H1 (cell line): Measurements from ENCODE around the gene CORO7. TPM values are rescaled to one million over a fixed set of nuclear protein-coding genes. Genes with fewer than 3 reads are reported as not detected.

Source experiments
- CTCF ChIA-PET: fragments of 300-600 bp; sonication (Branson Sonifier 250); formaldehyde crosslinking; loops from one replicate; lab custom pipeline; 2021; ENCODE audit not compliant: partially characterized antibody; lab: Charles Lee
- POLR2A ChIA-PET: fragments of 300-600 bp; sonication (Branson Sonifier 250); formaldehyde crosslinking; loops from one replicate; lab custom pipeline; 2021; ENCODE audit warnings: inconsistent platforms; ENCODE audit not compliant: partially characterized antibody; lab: Charles Lee
- DNase-seq, 2 experiments: peaks; one replicate each; pipeline versions ENCODE4 v3.0.0 to v3.0.0-alpha.2; 2010 to 2022; ENCODE audit warnings: low spot score in 2 of 2, low read depth in 1 of 2, mixed read lengths in 1 of 2
- FAIRE-seq: peaks from 2 replicates; lab custom pipeline; 2011; peaks lifted over from hg19 to GRCh38; lab: Jason Lieb, UNC
- H2AFZ ChIP-seq: 2 replicates; pipeline ENCODE4 v1.8.1; 2012; ENCODE audit warnings: low read length, inconsistent platforms
- H2AK5ac ChIP-seq: 2 replicates; pipeline ENCODE4 v1.6.1; 2013; ENCODE audit warnings: low read depth, low read length
- H2BK120ac ChIP-seq: replicated peaks from 2 replicates; pipeline ENCODE3; 2013; ENCODE audit warnings: low read depth, low read length, inconsistent platforms
- H2BK12ac ChIP-seq: 2 replicates; pipeline ENCODE4 v1.6.1; 2013; ENCODE audit warnings: low read depth, low read length
- H2BK15ac ChIP-seq: 2 replicates; pipeline ENCODE4 v1.6.1; 2013; ENCODE audit warnings: low read length
- H2BK20ac ChIP-seq: 2 replicates; pipeline ENCODE4 v1.6.1; 2013; ENCODE audit warnings: low read length
- H2BK5ac ChIP-seq: 2 replicates; pipeline ENCODE4 v1.6.1; 2013; ENCODE audit warnings: low read depth, low read length
- H3K14ac ChIP-seq: 2 replicates; pipeline ENCODE4 v1.6.1; 2013; ENCODE audit warnings: inconsistent platforms; ENCODE audit not compliant: insufficient read length
- H3K18ac ChIP-seq: 2 replicates; pipeline ENCODE4 v1.6.1; 2013; ENCODE audit warnings: low read length; ENCODE audit errors: extremely low read depth
- H3K23ac ChIP-seq: 2 replicates; pipeline ENCODE4 v1.6.1; 2013; ENCODE audit warnings: inconsistent platforms; ENCODE audit not compliant: insufficient read length
- H3K23me2 ChIP-seq: 2 replicates; pipeline ENCODE4 v1.6.1; 2013; ENCODE audit warnings: low read depth, low read length
- H3K27ac ChIP-seq: 2 replicates; pipeline ENCODE4 v1.6.1; 2011; ENCODE audit warnings: low read depth, low read length, inconsistent platforms
- H3K27me3 ChIP-seq, 4 experiments: replicated peaks in 1 of 4; 1 replicate in 1 of 4; 2 replicates in 3 of 4; pipeline versions ENCODE4 v1.6.1 to v1.8.1; 2011 to 2013; ENCODE audit warnings: low read length in 3 of 4, mild to moderate bottlenecking in 3 of 4, inconsistent platforms in 2 of 4, mixed read lengths in 2 of 4, moderate library complexity in 1 of 4; ENCODE audit not compliant: control insufficient read depth in 3 of 4, insufficient read depth in 3 of 4; ENCODE audit errors: extremely low read depth in 1 of 4
- H3K36me3 ChIP-seq, 4 experiments: 2 replicates each; pipeline versions ENCODE4 v1.6.1 to v1.8.1; 2011 to 2013; ENCODE audit warnings: mild to moderate bottlenecking in 4 of 4, low read length in 3 of 4, moderate library complexity in 2 of 4, control low read depth in 1 of 4, inconsistent platforms in 1 of 4; ENCODE audit not compliant: insufficient read depth in 4 of 4, control insufficient read depth in 2 of 4
- H3K4ac ChIP-seq: replicated peaks from 2 replicates; pipeline ENCODE3; 2013; ENCODE audit warnings: low read length, low read depth, mixed read lengths, inconsistent platforms; ENCODE audit not compliant: insufficient read length
- H3K4me1 ChIP-seq, 4 experiments: replicated peaks in 1 of 4; 1 replicate in 1 of 4; 2 replicates in 3 of 4; pipeline versions ENCODE4 v1.6.1 to v1.8.1; 2011 to 2013; ENCODE audit warnings: low read length in 3 of 4, inconsistent platforms in 2 of 4, mixed read lengths in 1 of 4; ENCODE audit not compliant: insufficient read depth in 4 of 4, control insufficient read depth in 3 of 4
- H3K4me2 ChIP-seq, 2 experiments: 2 replicates each; pipeline versions ENCODE4 v1.6.1 to v1.8.1; 2011 to 2013; ENCODE audit warnings: low read depth in 2 of 2, low read length in 2 of 2, control low read depth in 1 of 2, inconsistent platforms in 1 of 2, mild to moderate bottlenecking in 1 of 2; ENCODE audit not compliant: insufficient read depth in 1 of 2
- H3K4me3 ChIP-seq, 4 experiments: fragments of 200-600, 300-600 bp in 1 of 4; sonication (generic), shearing (Covaris generic), sonication (Bioruptor Twin) in 1 of 4; 2 replicates each; pipeline versions ENCODE4 v1.5.1 to v1.8.1; 2011 to 2016; ENCODE audit warnings: low read length in 4 of 4, low read depth in 3 of 4, control low read depth in 2 of 4, inconsistent platforms in 2 of 4, mild to moderate bottlenecking in 2 of 4, mixed read lengths in 1 of 4, moderate library complexity in 1 of 4; ENCODE audit not compliant: insufficient read depth in 2 of 4; ENCODE audit errors: extremely low read depth in 1 of 4
- H3K56ac ChIP-seq: replicated peaks from 2 replicates; pipeline ENCODE3; 2013; ENCODE audit warnings: low read depth, mild to moderate bottlenecking, mixed read lengths, low read length, inconsistent platforms; ENCODE audit not compliant: insufficient read length
- H3K79me1 ChIP-seq: 2 replicates; pipeline ENCODE4 v1.6.1; 2013; ENCODE audit warnings: low read depth, low read length, control low read depth
- H3K79me2 ChIP-seq, 2 experiments: 2 replicates each; pipeline versions ENCODE4 v1.6.1 to v1.8.1; 2012 to 2013; ENCODE audit warnings: low read length in 2 of 2, mild to moderate bottlenecking in 2 of 2, inconsistent platforms in 1 of 2; ENCODE audit not compliant: insufficient read depth in 2 of 2, control insufficient read depth in 1 of 2
- H3K9ac ChIP-seq, 4 experiments: replicated peaks in 1 of 4; 1 replicate in 1 of 4; 2 replicates in 3 of 4; pipeline versions ENCODE4 v1.6.1 to v1.8.1; 2011 to 2013; ENCODE audit warnings: low read depth in 3 of 4, low read length in 3 of 4, control low read depth in 2 of 4, mild to moderate bottlenecking in 2 of 4, moderate library complexity in 2 of 4, inconsistent platforms in 1 of 4; ENCODE audit errors: extremely low read depth in 1 of 4
- H3K9me3 ChIP-seq, 2 experiments: 2 replicates each; pipeline versions ENCODE4 v1.6.1 to v1.8.1; 2012 to 2013; ENCODE audit warnings: mild to moderate bottlenecking in 2 of 2, moderate library complexity in 2 of 2, control low read depth in 1 of 2, inconsistent platforms in 1 of 2, low read depth in 1 of 2, low read length in 1 of 2, mixed read lengths in 1 of 2; ENCODE audit not compliant: insufficient read depth in 2 of 2
- H4K20me1 ChIP-seq, 2 experiments: replicated peaks in 1 of 2; 2 replicates each; pipeline versions ENCODE3 to v1.8.1; 2011 to 2013; ENCODE audit warnings: inconsistent platforms in 2 of 2, low read length in 2 of 2, mild to moderate bottlenecking in 1 of 2; ENCODE audit not compliant: insufficient read depth in 2 of 2, control insufficient read depth in 1 of 2
- H4K5ac ChIP-seq: 2 replicates; pipeline ENCODE4 v1.6.1; 2013; ENCODE audit warnings: low read length, low read depth, mixed read lengths, inconsistent platforms; ENCODE audit not compliant: insufficient read length
- H4K8ac ChIP-seq: 2 replicates; pipeline ENCODE4 v1.8.0; 2013; ENCODE audit warnings: mild to moderate bottlenecking, moderate library complexity, low read length, inconsistent platforms; ENCODE audit not compliant: insufficient read depth; ENCODE audit errors: extremely low read depth
- H4K91ac ChIP-seq: replicated peaks from 2 replicates; pipeline ENCODE3; 2013; ENCODE audit warnings: low read length, mixed read lengths, inconsistent platforms; ENCODE audit not compliant: insufficient read length
- BCL11A ChIP-seq, 2 experiments: IDR thresholded peaks; one replicate each; pipeline ENCODE4 v1.6.1; 2011; ENCODE audit warnings: low read depth in 2 of 2, low read length in 2 of 2, mild to moderate bottlenecking in 2 of 2
- POLR2A ChIP-seq, 2 experiments: IDR thresholded peaks; 1 replicate in 1 of 2; 2 replicates in 1 of 2; pipeline ENCODE4 v1.6.1; 2011; ENCODE audit warnings: low read depth in 2 of 2, low read length in 2 of 2, mild to moderate bottlenecking in 2 of 2; ENCODE audit errors: control extremely low read depth in 1 of 2
- WGBS, 2 experiments: shearing (Covaris generic) in 1 of 2; methylation state at CpG; one replicate each; pipeline versions ENCODE4 v1.1.6 to v1.1.7; 2013 to 2015; ENCODE audit warnings: low lambda C conversion rate in 2 of 2, mixed read lengths in 2 of 2, inconsistent platforms in 1 of 2, low coverage in 1 of 2, missing lambda C conversion rate in 1 of 2; ENCODE audit not compliant: insufficient replicate concordance in 2 of 2, insufficient coverage in 1 of 2, insufficient read length in 1 of 2; ENCODE audit errors: extremely low coverage in 1 of 2, missing lambda C conversion rate in 1 of 2; 5-methylcytosine and 5-hydroxymethylcytosine counted together
- polyA plus RNA-seq, 7 experiments: library from polyadenylated mRNA; depleted of rRNA in 3 of 7; stranded (reverse) in 5 of 7; unstranded in 2 of 7; fragments of >200 nt in 5 of 7; fragments of 200-250 nt in 2 of 7; gene quantifications; 1 replicate in 5 of 7; 2 replicates in 1 of 7; 4 replicates in 1 of 7; pipeline versions ENCODE4 v1.2.1 to v1.2.3, GENCODE V29; 2011 to 2013; ENCODE audit warnings: missing spikeins in 2 of 7, mixed read lengths in 2 of 7
- total RNA-seq: library from RNA; stranded (reverse); fragmentation: NEBNext Ultra II Directional; extraction: Animal tissue kit (Norgen Biotek cat#: 25700); gene quantifications from 2 replicates; pipeline ENCODE4 v1.2.1, GENCODE V29; 2021

The CORO7 gene
- total and polyA plus RNA-seq, 2 of the 8 experiments (the other 6 are each of a cell fraction or from before 2014, with no cell fraction given): 25.2 to 29.8 TPM

DNA sequence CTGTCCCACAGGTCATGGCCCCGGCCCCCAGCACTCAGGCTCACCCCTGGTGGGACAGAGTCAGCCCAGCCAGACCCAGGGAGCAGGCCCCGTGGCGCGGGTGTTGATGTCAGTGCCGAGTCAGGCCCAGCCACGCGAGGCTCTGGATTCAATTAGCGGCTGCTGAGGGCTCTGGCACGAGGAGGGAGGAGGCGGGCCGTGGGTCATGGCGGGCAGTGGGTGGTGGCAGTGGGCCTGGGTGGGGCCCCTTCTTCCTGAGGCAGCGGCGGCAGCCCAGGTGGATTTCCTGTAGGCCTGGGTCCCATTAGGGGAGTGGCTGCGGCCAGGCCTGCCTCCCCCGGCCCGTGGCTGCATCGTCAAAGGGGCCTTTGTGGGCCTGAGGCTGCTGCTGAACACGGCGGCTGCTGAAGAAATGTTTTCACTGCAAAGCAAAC is 31.9 kb downstream of the CORO7 start:
- no peak overlapping the region for H3K18ac ChIP-seq
- ChIA-PET CTCF (interaction anchor here (2.4 to 24.8 kb wide), 3 partner anchors 8 to 21 kb away, joined by 4 to 659 read pairs (median 165); no protein-coding TSS in a partner anchor), POLR2A (interaction anchor here (1.0 to 11.9 kb wide), 3 partner anchors 7 to 16 kb away, joined by 3 to 223 read pairs (median 3); no protein-coding TSS in a partner anchor)
- no peak overlapping the region for H3K27ac ChIP-seq
- H3K56ac ChIP-seq: no peak overlapping the region
- no peak overlapping the region for H3K4me3 ChIP-seq
- no peak overlapping the region for H4K5ac ChIP-seq
- no peak overlapping the region for H3K23ac ChIP-seq
- H3K14ac ChIP-seq: no peak overlapping the region
- H3K79me1 ChIP-seq: 0 out of 2 replicates have a peak, but pooled peaks cover under 1% of the 10 kb centered on the region
- H3K4me1 ChIP-seq: peaks cover 0 to 15% (median 11%) of the 10 kb centered on the region in 4 experiments; a peak in 6 of 7 replicates
- no peak overlapping the region for H3K4ac ChIP-seq
- no peaks in the 10 kb centered on the region for H3K23me2 ChIP-seq
- H2BK15ac ChIP-seq: no peak overlapping the region
- DNase-seq (no peak), FAIRE-seq (no peak)
- H4K8ac ChIP-seq: no peak overlapping the region
- no peak overlapping the region for H4K91ac ChIP-seq
- no peak overlapping the region for H2AK5ac ChIP-seq
- no peak overlapping the region for H2BK120ac ChIP-seq
- TF ChIP-seq POLR2A (IDR thresholded peaks at IDR 0.05; ENCODE audit: control extremely low read depth in 1 of 2, low read depth in 2 of 2, low read length in 2 of 2) (0 out of 3 replicates have a peak, but pooled peaks of 1 of the 2 experiments have one; percentile 8), BCL11A (IDR thresholded peaks at IDR 0.05; ENCODE audit: low read depth in 2 of 2, low read length in 2 of 2) (no peak)
- no peak overlapping the region for H3K9ac ChIP-seq
- no peaks in the 10 kb centered on the region for H3K9me3 ChIP-seq
- WGBS, 2 experiments: 88% methylated on average over 18 of the region's 20 CpGs; no CpG with 5 or more reads in 1 of the 2 experiments
- H3K27me3 ChIP-seq: no peaks in the 10 kb centered on the region
- H3K79me2 ChIP-seq: no peaks in the 10 kb centered on the region
- H4K20me1 ChIP-seq: peaks cover 3 to 15% of the 10 kb centered on the region in 2 experiments
- no peak overlapping the region; the same call in 1 of the 2 replicates for H2BK5ac ChIP-seq
- H2BK12ac ChIP-seq: no peak overlapping the region
- H2BK20ac ChIP-seq: no peak overlapping the region
- H3K36me3 ChIP-seq: peaks cover 0 to 18% (median 2%) of the 10 kb centered on the region in 4 experiments; a peak in 4 of 8 replicates
- no peak overlapping the region for H2AFZ ChIP-seq
- no peak overlapping the region for H3K4me2 ChIP-seq
